HEK293 (cell line): ENCODE measurements around the gene HOXB7.

Experiments
- ATF2 ChIP-seq: fragments of 450-650 bp; formaldehyde crosslinking; IDR thresholded peaks from 2 replicates; pipeline ENCODE4 v1.5.1; 2016; ENCODE audit warnings: missing biosample characterization, missing genetic modification characterization, low read depth
- KLF10 ChIP-seq: fragments of 450-650 bp; IDR thresholded peaks from 2 replicates; pipeline ENCODE4 v1.5.1; 2018; ENCODE audit warnings: missing biosample characterization, mild to moderate bottlenecking, missing genetic modification characterization
- MZF1 ChIP-seq: fragments of 450-650 bp; formaldehyde crosslinking; IDR thresholded peaks from 2 replicates; pipeline ENCODE4 v1.5.1; 2017; ENCODE audit warnings: missing biosample characterization, missing genetic modification characterization, borderline replicate concordance
- OSR2 ChIP-seq: fragments of 450-650 bp; formaldehyde crosslinking; IDR thresholded peaks from 2 replicates; pipeline ENCODE4 v1.5.1; 2016; ENCODE audit warnings: missing biosample characterization, missing genetic modification characterization
- OVOL3 ChIP-seq: fragments of 450-650 bp; formaldehyde crosslinking; IDR thresholded peaks from 2 replicates; pipeline ENCODE4 v1.5.1; 2016; ENCODE audit warnings: missing biosample characterization, missing genetic modification characterization
- PRDM2 ChIP-seq: fragments of 450-650 bp; formaldehyde crosslinking; IDR thresholded peaks from 2 replicates; pipeline ENCODE4 v1.5.1; 2016; ENCODE audit warnings: missing biosample characterization, missing genetic modification characterization, borderline replicate concordance
- SP3 ChIP-seq: fragments of 450-650 bp; formaldehyde crosslinking; IDR thresholded peaks from 2 replicates; pipeline ENCODE4 v1.5.1; 2016; ENCODE audit warnings: missing biosample characterization, missing genetic modification characterization
- WT1 ChIP-seq: fragments of 450-650 bp; formaldehyde crosslinking; IDR thresholded peaks from 2 replicates; pipeline ENCODE4 v1.5.1; 2016; ENCODE audit warnings: missing biosample characterization, missing genetic modification characterization
- ZBTB8A ChIP-seq: fragments of 450-650 bp; formaldehyde crosslinking; IDR thresholded peaks from 2 replicates; pipeline ENCODE4 v1.5.1; 2016; ENCODE audit warnings: missing biosample characterization, missing genetic modification characterization
- ZNF112 ChIP-seq: fragments of 450-650 bp; formaldehyde crosslinking; IDR thresholded peaks from 2 replicates; pipeline ENCODE4 v1.5.0; 2017; ENCODE audit warnings: missing biosample characterization, missing genetic modification characterization
- ZNF16 ChIP-seq: fragments of 450-650 bp; formaldehyde crosslinking; IDR thresholded peaks from 2 replicates; pipeline ENCODE4 v1.5.1; 2016; ENCODE audit warnings: low read depth, missing biosample characterization, missing genetic modification characterization
- ZNF174 ChIP-seq: fragments of 450-650 bp; formaldehyde crosslinking; IDR thresholded peaks from 2 replicates; pipeline ENCODE4 v1.5.0; 2017; ENCODE audit warnings: missing biosample characterization, mild to moderate bottlenecking, missing genetic modification characterization
- ZNF18 ChIP-seq: fragments of 450-650 bp; formaldehyde crosslinking; IDR thresholded peaks from 2 replicates; pipeline ENCODE4 v1.5.1; 2016; ENCODE audit warnings: missing biosample characterization, missing genetic modification characterization
- ZNF214 ChIP-seq: fragments of 450-650 bp; formaldehyde crosslinking; IDR thresholded peaks from 2 replicates; pipeline ENCODE4 v1.5.1; 2017; ENCODE audit warnings: missing biosample characterization, mild to moderate bottlenecking, missing genetic modification characterization, borderline replicate concordance
- ZNF26 ChIP-seq: fragments of 450-650 bp; formaldehyde crosslinking; IDR thresholded peaks from 2 replicates; pipeline ENCODE4 v1.5.1; 2016; ENCODE audit warnings: missing biosample characterization, missing genetic modification characterization
- ZNF274 ChIP-seq, 2 experiments: fragments of 200-500 bp in 1 of 2; fragments of 450-650 bp in 1 of 2; sonication (Bioruptor generic) in 1 of 2; formaldehyde crosslinking in 1 of 2; IDR thresholded peaks; 2 replicates each; pipeline versions ENCODE4 v1.5.1 to v1.6.1; 2014 to 2016; ENCODE audit warnings: borderline replicate concordance in 1 of 2, inconsistent platforms in 1 of 2, low read length in 1 of 2, missing biosample characterization in 1 of 2, missing genetic modification characterization in 1 of 2
- ZNF362 ChIP-seq: fragments of 450-650 bp; formaldehyde crosslinking; IDR thresholded peaks from 2 replicates; pipeline ENCODE4 v1.5.1; 2016; ENCODE audit warnings: missing biosample characterization, missing genetic modification characterization
- ZNF560 ChIP-seq: fragments of 450-650 bp; formaldehyde crosslinking; IDR thresholded peaks from 2 replicates; pipeline ENCODE4 v1.5.1; 2017; ENCODE audit warnings: missing biosample characterization, missing genetic modification characterization, borderline replicate concordance
- ZNF571 ChIP-seq: fragments of 450-650 bp; formaldehyde crosslinking; IDR thresholded peaks from 2 replicates; pipeline ENCODE4 v1.5.0; 2017; ENCODE audit warnings: missing biosample characterization, missing genetic modification characterization
- ZNF585B ChIP-seq: fragments of 450-650 bp; formaldehyde crosslinking; IDR thresholded peaks from 2 replicates; pipeline ENCODE4 v1.5.1; 2016; ENCODE audit warnings: missing biosample characterization, missing genetic modification characterization
- ZNF623 ChIP-seq: fragments of 450-650 bp; formaldehyde crosslinking; IDR thresholded peaks from 2 replicates; pipeline ENCODE4 v1.5.1; 2016; ENCODE audit warnings: missing biosample characterization, missing genetic modification characterization
- ZNF701 ChIP-seq: fragments of 450-650 bp; formaldehyde crosslinking; IDR thresholded peaks from 2 replicates; pipeline ENCODE4 v1.5.1; 2016; ENCODE audit warnings: missing biosample characterization, missing genetic modification characterization
- ZNF768 ChIP-seq: fragments of 450-650 bp; formaldehyde crosslinking; IDR thresholded peaks from 2 replicates; pipeline ENCODE4 v1.5.1; 2018; ENCODE audit warnings: missing biosample characterization, mild to moderate bottlenecking, missing genetic modification characterization
- ZNF791 ChIP-seq: fragments of 450-650 bp; formaldehyde crosslinking; IDR thresholded peaks from 2 replicates; pipeline ENCODE4 v1.5.1; 2016; ENCODE audit warnings: missing biosample characterization, missing genetic modification characterization
- ZNF830 ChIP-seq: fragments of 450-650 bp; IDR thresholded peaks from 2 replicates; pipeline ENCODE4 v1.5.0; 2018; ENCODE audit warnings: missing biosample characterization, missing genetic modification characterization, low read depth, mild to moderate bottlenecking, moderate library complexity
- ZSCAN5A ChIP-seq: fragments of 450-650 bp; formaldehyde crosslinking; IDR thresholded peaks from 2 replicates; pipeline ENCODE4 v1.5.1; 2016; ENCODE audit warnings: missing biosample characterization, missing genetic modification characterization

HOXB7 gene

GRCh38 chr17:48571024-48571818 lies 39.6 kb downstream of the HOXB7 start (continued):
- TF ChIP-seq PRDM2 (no peak), ZNF560 (no peak), ZNF214 (no peak), ZNF18 (tag by site-specific recombination) (peak; percentile 83), ZNF274 (IDR thresholded peaks at IDR 0.05; ENCODE audit: low read length) (no peak), ZNF274 (tag by site-specific recombination; IDR thresholded peaks at IDR 0.05; ENCODE audit: borderline replicate concordance) (no peak), KLF10 (no peak; the same call in 1 of the 2 replicates), ZNF26 (tag by site-specific recombination) (no peak), ZNF830 (tag by site-specific recombination) (no peak), ZNF701 (tag by site-specific recombination) (no peak), ZNF112 (tag by site-specific recombination) (no peak), ZNF571 (tag by site-specific recombination) (no peak), WT1 (tag by site-specific recombination) (peak; percentile 83), ZNF623 (no peak), ATF2 (tag by site-specific recombination) (no peak), ZBTB8A (tag by site-specific recombination) (peak; percentile 89), OSR2 (peak; percentile 76), ZSCAN5A (no peak), ZNF16 (tag by site-specific recombination) (no peak), OVOL3 (tag by site-specific recombination) (no peak; the same call in 1 of the 2 replicates), MZF1 (tag by site-specific recombination) (0 out of 2 replicates have a peak, but pooled peaks have one; percentile 4), ZNF362 (tag by site-specific recombination) (no peak), SP3 (no peak; the same call in 1 of the 2 replicates), ZNF768 (tag by site-specific recombination) (no peak), ZNF791 (no peak), ZNF174 (tag by site-specific recombination) (no peak), ZNF585B (tag by site-specific recombination) (no peak)
